Right ventricle myocardium inferior (tissue), 1 donor: ENCODE data around the gene MAPK4. TPM values are rescaled to one million over a fixed set of nuclear protein-coding genes. Genes with fewer than 3 reads are reported as not detected.

Experiments
- ATAC-seq: fragments of 200-7000 bp; cut with Tn5 transposase; one replicate; pipeline ENCODE4 v1.9.1; 2020; ENCODE audit warnings: mild to moderate bottlenecking, moderate library complexity
- DNase-seq: peaks from one replicate; pipeline ENCODE4 v3.0.0; 2021; ENCODE audit errors: missing footprints
- intact Hi-C: fragments of 100-400 bp; cut with DNase I; formaldehyde crosslinking; loops from one replicate; pipeline ENCODE4 v1.11.0; 2022
- total RNA-seq: library from RNA; stranded (reverse); fragmentation: NEBNext Ultra II Directional; extraction: Animal tissue kit (Norgen Biotek cat#: 25700); gene quantifications from one replicate; pipeline ENCODE4 v1.2.1, GENCODE V29; 2021
- donor health status: DM: no; HTN: yes; CAD: no; lungs with severe emphysema.

MAPK4 gene
- total RNA-seq, 1 donor from 2014 or later, result 34.1 TPM

DNA sequence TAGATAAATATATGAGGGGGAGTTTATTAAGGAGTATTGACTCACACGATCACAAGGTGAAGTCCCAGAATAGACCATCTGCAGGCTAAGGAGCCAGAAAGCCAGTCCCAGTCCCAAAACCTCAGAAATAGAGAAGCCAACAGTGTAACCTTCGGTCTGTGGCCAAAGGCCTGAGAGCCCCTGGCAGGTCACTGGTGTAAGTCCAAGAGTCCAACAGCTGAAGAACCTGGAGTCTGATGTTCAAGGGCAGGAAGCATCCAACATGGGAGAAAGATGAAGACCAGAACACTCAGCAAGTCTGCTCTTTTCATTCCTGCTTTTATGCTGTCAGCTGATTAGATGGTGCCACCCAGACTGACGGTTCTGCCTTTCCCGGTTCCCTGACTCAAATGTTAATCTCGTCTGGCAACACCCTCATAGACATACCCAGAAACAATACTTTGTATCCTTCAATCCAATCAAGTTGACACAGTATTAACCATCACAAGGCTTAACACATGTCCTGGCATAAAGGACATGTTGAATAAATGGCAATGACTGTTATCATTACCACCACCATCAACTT lies 56.7 kb downstream of the MAPK4 start:
- intact Hi-C loops, result no loop called here
- no peak for ATAC-seq
- no peak for DNase-seq

GRCh38 chr18:50619861-50620275 lies 60.0 kb downstream of the MAPK4 start:
- intact Hi-C loops, result no loop called here
- ATAC-seq (no peak), DNase-seq (no peak)

- no peak for ATAC-seq
These were observed 60.4 kb downstream of the MAPK4 start for GRCh38 chr18:50620319-50620718.

GRCh38 chr18:50621366-50621765 lies 61.5 kb downstream of the MAPK4 start:
- ATAC-seq (no peak), DNase-seq (no peak)
- intact Hi-C loops, result no loop called here

More at GRCh38 chr18:50620319-50620718, 60.4 kb downstream of the MAPK4 start:
- intact Hi-C loops, result no loop called here
- no peak for DNase-seq

DNA sequence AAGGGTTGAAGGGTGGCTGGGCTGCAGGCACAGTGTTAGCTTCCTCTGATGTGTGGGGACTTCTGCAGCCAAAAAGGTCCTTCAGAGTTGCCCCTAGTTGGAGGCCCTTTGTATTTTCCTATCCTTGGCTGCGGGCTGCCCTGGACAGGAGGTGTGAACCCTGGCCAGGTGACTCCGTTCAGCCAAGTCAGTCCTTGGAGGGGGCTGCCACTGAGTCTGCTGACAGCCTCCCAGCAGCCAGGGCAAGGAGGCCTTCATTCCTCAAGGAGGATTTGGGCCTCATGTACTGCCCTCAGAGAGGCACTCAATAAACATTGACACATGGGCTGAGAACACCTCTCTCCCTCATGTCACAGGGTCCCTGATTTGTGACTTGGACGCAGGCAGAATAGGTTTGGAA lies 62.4 kb downstream of the MAPK4 start:
- no peak for ATAC-seq
- intact Hi-C loops, result no loop called here
- no peak for DNase-seq

DNA sequence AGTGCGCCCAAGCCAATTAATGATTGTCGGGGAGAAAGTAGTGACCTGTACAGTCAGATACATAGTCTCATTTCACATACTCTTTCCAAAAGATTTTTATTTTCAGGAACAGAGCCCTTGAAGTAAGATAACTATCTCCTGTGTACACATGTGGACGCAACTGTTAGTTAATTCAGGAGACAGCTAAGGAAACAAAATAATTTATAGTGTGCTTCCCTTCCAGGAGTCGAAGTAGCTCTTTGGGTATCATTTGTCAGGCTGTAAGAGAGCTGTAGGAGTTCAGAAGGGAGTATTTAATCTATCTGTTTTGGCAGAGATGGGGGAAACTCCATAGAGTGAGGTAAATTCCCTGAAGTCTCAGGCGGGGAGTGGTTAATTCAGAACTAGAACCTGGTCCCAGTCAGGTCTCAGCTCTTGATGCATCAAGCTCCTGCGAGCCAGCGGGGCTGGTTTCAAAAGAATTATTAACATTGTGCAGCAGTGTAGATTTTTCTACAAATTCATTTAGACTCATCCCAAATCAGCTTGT lies 63.0 kb downstream of the MAPK4 start:
- intact Hi-C loops, result no loop called here
- DNase-seq (no peak), ATAC-seq (no peak)

- DNase-seq (no peak), ATAC-seq (no peak)
- intact Hi-C loops, result no loop called here
These were observed 63.9 kb downstream of the MAPK4 start for GRCh38 chr18:50623694-50624352.

DNA sequence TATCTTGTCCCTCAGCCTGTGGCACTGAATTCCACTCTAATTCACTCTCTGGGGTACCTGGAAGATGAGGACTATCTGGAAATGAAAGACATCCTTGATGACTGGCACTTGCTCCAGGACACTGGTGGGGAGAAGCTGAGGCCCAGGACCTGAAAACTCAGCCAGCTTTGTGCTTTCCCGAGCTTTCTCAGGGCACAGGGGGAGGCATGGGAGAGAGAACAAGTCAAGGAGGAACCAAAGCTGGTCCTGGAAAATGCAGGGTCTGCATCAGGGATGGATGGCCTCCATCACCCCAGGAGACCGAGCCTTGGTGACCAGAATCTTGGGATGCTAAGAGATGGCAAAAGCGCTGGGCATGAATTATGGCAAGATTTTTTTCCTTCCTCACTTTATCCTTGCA lies 65.1 kb downstream of the MAPK4 start:
- intact Hi-C loops, result no loop called here
- ATAC-seq (no peak), DNase-seq (no peak)

DNA sequence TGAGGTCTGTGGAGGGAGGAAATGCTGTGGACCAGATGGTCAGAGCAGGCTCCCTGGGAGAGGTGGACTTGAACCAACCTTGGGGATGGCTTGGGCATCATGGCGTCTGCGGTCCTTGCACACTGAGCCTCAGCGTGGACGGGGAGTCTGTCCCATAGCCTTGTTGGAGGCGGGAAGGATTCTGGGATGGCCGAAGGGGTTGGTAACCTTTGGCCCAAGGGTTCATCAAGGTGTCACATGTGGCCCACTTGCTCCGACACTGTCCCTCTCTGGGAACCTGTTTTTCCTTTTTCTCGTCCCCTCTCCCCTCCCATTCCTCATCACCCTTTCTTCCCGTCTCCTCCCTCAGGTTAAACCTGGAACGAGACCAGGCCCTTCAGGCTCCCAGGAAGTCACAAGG lies 66.4 kb downstream of the MAPK4 start:
- DNase-seq (no peak), ATAC-seq (no peak)
- intact Hi-C loops, result no loop called here

- intact Hi-C loops, result no loop called here
- ATAC-seq (peak; percentile 42), DNase-seq (no peak)
These were observed 68.0 kb downstream of the MAPK4 start for GRCh38 chr18:50627594-50628532.

DNA sequence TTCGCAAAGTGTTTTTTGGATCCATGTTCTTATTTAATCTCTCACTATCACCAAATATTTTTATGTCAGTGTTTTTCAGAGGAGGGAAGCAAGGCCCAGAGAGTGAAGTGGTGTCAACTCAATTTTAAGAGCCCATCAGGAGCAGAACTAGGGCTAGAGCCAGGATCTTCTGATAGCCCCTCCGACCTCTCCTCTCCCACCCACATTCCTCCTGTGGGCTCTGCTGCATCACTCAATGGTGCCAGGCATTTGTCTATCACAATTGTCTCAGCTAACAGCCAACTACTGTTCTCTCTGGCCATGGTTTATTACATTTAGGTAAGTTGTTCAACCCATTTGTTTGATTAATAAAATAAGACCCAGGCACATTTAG lies 68.6 kb downstream of the MAPK4 start:
- ATAC-seq (peak; percentile 42), DNase-seq (no peak)
- intact Hi-C loops, result no loop called here

GRCh38 chr18:50629148-50629631 lies 69.3 kb downstream of the MAPK4 start:
- intact Hi-C loops, result no loop called here
- no peak for DNase-seq
- no peak for ATAC-seq

GRCh38 chr18:50630895-50631294 lies 71.0 kb downstream of the MAPK4 start:
- ATAC-seq (no peak), DNase-seq (no peak)
- intact Hi-C loops, result no loop called here

DNA sequence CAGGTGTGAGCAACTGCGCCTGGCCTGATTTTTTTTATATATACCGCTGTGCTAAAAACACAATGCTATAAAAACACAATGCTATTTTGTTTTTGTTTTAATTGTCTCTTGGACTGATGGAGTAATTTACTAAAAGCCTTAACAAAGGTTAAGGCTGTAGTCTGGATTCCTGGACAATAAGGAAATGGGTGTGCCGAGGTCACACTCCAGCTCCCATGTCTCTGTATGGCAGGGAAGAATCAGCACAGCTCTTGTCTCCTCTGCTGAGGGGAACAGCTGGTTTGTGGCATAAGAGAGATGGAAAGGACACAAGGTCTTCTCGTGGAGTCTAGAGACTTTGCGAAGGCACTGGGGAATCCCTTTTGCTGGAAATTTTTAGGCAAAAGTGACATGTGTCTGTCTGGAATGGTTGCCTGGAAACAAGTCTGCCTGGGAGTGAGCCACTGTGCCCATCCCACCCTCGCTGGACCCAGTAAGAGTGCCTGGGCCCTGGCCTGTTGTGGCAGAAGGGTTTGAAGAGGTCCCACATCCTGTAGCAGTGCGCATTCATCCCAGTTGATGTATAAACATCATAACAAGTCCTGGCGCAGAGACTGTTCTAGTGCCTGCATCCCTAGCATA lies 73.1 kb downstream of the MAPK4 start:
- no peak for DNase-seq
- intact Hi-C loops, result no loop called here
- ATAC-seq, result no peak

DNA sequence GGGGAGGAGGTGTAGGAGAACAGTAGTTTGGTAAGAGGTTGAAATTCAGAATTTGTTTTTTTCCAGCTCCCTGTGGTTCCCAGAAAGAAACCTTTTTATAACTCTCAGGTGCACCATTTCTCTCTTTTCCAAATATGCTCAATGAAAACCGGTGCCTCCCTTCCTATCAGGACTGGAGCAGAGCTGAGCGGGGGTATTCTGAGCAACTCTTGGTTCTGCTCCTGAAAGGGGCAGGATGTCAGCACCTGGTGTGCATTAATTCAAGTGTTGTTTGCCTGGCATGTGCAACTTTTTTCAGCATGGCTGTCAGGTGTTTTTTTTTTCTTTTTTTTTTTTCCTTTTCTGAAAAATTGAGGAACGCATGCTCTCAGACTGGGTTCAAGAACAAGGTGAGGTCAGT lies 74.1 kb downstream of the MAPK4 start:
- intact Hi-C loops, result no loop called here

DNA sequence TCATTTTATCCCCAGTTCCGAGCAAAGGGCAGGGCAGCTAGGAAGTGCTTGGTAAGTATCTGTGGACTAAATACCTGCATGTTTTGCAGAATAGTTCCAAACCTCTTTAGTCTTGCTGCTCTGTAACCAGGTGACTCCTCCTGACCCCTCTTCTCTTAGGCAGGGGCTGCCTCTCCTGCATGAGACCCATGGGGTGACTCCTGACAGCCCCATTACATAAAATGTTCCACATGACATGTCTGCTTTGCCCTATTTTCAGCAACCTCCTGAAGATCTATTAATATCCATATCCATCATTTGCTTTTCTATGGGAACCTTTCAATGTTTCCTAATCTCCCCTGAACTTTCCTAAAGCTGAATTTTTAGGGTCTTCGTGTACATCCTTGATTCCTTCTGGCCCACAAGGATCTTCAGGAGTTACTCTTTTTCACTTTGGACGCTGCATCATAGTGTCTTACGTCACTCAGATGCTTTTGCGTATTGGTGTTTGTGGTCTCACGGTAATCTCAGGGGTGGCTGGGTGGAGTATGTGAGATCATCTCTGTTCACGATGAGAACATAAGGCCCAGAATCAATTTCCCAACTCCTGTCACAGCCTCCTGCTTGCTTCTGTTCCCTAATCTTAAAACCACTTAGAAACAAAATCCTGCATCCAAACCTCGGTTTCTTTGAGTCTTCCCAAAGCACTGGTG lies 76.6 kb downstream of the MAPK4 start:
- intact Hi-C loops, result no loop called here
- ATAC-seq (no peak), DNase-seq (no peak)

More for the DNA sequence above, 74.1 kb downstream of the MAPK4 start:
- DNase-seq, result no peak
- ATAC-seq, result no peak

DNA sequence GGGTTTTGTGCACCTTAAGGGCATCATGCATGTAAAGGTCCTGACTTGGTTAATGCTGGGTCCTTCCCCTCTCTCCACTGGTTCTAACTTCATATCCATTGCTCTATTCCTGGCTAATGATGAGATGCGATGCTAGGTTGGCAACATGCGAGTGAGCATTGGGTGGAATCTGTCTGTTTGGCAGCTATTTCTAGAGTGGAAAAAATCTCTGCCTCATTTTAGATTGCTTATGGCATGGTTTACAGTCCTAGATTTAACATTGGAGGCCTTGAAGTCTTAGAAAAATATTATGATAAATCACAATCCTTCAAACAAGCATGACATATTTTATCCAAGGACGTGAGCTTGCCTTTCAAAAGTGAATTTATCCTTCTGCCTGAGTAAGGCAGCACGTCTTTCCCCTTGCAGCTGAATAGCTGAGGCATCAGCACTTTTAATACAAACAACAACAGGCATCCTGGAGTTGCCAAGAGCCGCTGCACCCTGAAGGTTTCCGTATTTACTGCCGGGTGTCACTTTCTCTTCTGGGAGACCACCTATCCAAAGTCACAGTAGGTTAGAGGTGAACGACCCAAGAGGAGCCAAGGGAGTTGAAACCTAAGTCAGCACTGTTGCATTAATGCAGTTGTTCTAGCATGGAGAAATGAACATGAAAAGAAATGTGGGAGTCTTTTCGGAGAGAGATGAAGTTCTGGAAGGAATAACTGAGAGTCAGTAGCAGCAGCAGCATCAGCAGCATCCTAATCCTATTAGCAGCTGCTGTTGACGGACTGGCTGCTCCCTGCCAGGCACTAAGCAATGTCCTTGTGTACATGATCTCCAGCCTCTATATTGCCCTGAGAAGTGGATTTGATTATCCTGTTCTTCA lies 78.4 kb downstream of the MAPK4 start:
- DNase-seq (no peak), ATAC-seq (no peak)
- intact Hi-C loops, result no loop called here
